Left renal pelvis (tissue), 4 donors: ENCODE data around the gene IRF5. TPM values are rescaled to one million over a fixed set of nuclear protein-coding genes. Genes with fewer than 3 reads are reported as not detected.

Experiments
- DNase-seq, 4 donors: peaks; one replicate each; pipeline ENCODE4 v3.0.0-alpha.2; 2013; ENCODE audit warnings: low read depth in 4 of 4, low spot score in 3 of 4
- polyA plus RNA-seq, 4 donors: library from polyadenylated mRNA; unstranded; fragments of 120-200 nt; gene quantifications; one replicate each; pipeline ENCODE4 v1.2.1, GENCODE V29; 2013; ENCODE audit not compliant: insufficient read length in 4 of 4

IRF5 gene
- 10 to 100 TPM in 2 of 4 donors, 1 to 10 TPM in 2; 2.8 to 16.1 (median 10.4) TPM for polyA plus RNA-seq

DNA sequence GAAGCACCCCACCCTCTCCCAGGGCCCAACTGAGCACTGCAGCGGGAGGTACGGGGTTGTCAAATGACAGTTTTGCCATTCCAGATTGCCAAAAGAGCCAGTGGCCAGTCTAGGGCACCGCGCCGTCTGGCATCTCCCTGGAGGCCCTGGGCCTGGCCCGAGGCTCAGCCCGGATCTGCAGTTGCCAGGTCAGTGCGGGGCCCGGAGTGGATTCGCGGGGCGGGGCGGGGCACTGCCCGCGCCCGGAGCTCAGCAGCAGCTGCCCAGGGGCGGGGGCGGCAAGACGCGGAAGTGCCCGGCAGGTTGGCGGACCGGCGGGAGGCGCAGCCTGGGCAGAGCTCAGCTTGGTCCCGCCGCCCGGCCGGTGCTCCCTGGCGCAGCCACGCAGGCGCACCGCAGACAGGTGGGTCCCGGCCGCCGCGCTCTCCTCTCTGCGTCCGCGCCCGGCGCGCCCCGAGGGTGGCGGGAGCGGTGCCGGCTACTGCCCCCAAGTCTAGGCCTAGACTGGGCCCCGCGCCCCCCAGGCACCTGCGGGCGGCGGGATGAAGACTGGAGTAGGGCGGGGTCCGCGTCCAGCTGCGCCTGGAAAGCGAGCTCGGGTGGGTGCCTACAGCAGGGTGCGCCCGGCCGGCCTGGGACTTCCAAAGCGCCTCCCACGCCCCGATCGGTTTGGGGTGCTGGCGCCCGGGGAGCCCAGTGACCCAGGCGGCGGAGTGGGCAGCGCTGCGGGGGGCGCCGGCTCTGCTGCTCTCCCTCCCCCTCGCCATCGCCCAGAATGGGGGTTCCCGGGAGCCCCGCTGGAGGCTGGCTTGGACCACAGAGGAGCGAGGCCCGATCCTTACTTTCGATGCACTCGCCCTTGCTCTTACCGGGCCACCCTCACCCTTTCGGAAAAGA is at the start of gene IRF5:
Gene IRF5 (plus strand): TSS at position 281 of the 897 bp plus-strand sequence. CDS start 4,155 bp downstream, outside the sequence.
- DNase-seq, result no peak

- DNase-seq, result no peak
These were observed 49.5 kb upstream of the IRF5 start for GRCh38 chr7:128888039-128888755.

DNA sequence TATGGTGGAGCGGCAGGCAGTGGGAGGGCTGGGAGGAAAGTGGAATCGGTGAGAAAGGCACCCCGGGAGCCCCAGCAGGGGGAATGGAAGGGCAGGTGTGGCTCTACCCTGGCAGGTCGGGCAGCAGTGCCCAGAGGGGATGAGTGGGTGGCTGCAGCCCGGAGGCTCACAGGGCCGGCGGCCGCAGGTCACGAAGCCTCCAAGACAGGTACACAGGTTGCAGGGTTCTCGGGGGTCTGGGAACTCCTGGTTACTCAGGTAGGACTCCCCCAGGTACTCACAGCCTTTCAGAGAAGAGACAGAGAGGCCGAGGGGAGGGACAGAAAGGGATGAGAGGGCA is 49.0 kb upstream of the IRF5 start:
- no peak for DNase-seq

GRCh38 chr7:128889121-128889520 is 48.6 kb upstream of the IRF5 start:
- DNase-seq, result no peak

DNA sequence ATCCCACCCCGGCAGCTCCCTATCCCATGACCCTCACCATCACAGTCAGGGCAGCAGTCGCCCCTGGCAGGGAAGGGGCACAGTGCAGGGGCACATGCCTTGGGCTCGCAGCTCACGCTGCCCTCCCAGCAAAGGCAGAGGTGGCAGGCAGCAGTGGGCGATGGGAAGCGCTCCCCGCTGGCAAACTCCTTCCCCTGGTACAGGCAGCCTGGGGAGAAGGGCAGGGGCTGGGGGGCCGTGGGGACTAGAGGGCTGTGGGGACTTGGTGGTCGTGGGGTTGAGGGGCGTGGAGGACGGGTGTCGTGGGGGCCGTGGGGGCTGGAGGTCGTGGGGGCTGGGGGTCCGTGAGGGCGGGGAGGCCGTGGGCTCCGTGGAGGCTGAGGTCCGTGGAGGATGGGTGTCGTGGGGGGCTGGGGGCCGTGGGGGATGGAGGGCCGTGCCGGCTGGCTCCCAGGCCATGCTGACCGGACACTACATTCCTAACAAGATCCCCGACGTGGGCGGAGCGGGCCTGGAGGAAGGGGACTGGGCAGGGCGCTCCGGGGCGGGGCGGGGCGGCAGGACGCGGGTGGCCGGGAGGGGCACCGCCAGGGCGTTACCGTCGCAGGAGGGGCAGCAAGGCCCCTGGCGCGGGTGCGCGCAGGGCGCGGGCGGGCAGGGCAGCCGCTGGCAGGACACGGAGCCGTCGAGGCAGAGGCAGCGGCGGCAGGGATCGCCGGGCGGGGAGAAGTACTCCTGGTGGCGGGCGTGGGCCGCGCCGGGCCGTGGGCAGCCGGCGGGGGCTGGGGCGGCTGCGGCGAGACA is 47.2 kb upstream of the IRF5 start:
- DNase-seq, result no peak

- DNase-seq, result no peak
These were observed 46.4 kb upstream of the IRF5 start for GRCh38 chr7:128891110-128891941.

DNA sequence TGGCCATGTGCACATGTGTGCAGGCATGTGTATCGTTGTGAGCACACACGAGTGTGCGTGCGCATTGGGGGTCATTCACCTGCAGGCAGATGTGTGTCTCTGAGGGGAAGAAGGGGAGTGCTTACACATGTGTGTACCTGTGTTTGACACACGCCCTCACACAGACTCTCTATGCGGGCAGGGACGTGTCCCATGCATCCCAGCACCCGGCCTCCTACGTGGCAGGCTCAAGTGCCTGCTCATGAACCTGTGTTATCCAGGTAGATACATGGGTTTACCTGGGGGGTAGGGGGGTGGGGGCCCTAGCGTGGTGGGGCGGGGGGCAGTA is 45.8 kb upstream of the IRF5 start:
- no peak for DNase-seq

GRCh38 chr7:128892521-128893250 is 45.0 kb upstream of the IRF5 start:
- DNase-seq, result no peak

GRCh38 chr7:128893251-128894100 is 44.3 kb upstream of the IRF5 start:
- DNase-seq, result no peak

DNA sequence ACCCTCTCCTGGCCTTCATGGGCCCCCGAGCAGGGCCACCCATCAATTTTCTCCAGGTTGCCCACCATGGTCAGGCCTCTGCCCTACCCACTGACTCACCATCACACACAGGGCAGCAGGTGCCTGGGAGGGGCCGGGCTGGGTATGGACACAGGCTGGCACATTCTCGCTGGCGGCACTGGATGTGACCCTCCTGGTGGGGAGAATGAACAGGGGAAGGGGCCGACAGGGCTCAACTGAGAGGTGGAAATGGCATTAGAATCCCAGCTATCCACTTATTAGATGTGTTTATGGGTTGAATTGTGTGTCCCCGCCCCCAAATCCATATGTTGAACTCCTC is 43.7 kb upstream of the IRF5 start:
- DNase-seq, result no peak

DNA sequence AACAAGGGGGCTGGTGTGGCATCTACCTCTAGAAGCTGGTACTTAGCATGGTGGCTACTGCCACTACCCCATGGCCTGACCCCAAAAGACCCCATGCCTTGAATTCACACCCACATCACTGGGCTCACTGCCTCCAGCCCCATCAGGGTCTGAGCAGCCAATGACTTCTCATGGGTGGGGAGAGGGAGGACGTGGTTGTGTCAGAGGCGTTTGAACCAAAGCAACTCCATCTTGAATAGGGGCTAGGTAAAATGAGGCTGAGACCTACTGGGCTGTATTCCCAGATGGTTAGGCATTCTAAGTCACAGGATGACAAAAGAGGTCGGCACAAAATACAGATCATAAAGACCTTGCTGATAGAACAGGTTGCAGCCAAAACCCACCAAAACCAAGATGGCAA is 42.4 kb upstream of the IRF5 start:
- no peak for DNase-seq

DNA sequence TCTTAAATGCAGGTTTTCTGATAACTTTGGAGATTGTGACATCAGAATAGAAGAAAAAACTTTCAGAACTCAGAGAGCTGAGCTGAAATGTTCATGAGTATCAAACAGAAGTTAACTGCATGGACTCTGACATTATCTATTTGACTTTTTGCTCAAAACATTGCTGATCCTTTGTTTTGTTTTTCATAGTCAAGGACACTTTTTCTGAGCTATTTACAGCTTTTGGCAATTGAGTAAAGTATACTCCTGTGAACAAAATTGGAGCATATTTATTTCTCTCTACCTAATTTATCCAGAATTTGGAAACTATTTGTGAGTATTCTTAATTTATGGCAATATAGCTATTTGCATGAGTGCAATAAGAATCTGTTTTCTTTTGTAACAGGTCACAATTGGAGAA is 38.3 kb upstream of the IRF5 start:
- DNase-seq, result no peak

DNA sequence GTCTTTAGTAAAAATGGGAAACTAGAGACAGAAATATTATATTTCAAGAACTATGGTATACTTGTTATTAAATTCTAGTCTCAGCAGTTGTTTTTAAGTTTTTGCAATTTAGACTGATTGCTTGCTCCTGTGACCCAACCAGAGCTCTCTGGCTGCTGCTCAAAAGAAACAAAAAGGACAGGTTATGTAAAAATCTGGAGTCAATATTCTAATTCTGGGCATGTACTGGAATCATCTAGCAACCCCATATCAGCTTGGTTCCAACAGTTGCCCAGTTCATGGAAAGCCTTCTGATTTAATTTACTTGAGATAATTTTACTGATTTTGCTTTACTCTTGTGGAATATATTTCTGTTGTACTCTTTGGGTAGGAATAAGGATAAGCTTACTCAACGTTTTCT is 37.5 kb upstream of the IRF5 start:
- DNase-seq, result no peak

GRCh38 chr7:128902761-128903585 is 34.8 kb upstream of the IRF5 start:
- no peak for DNase-seq

GRCh38 chr7:128903621-128904361 is 33.9 kb upstream of the IRF5 start:
- DNase-seq, result no peak

DNA sequence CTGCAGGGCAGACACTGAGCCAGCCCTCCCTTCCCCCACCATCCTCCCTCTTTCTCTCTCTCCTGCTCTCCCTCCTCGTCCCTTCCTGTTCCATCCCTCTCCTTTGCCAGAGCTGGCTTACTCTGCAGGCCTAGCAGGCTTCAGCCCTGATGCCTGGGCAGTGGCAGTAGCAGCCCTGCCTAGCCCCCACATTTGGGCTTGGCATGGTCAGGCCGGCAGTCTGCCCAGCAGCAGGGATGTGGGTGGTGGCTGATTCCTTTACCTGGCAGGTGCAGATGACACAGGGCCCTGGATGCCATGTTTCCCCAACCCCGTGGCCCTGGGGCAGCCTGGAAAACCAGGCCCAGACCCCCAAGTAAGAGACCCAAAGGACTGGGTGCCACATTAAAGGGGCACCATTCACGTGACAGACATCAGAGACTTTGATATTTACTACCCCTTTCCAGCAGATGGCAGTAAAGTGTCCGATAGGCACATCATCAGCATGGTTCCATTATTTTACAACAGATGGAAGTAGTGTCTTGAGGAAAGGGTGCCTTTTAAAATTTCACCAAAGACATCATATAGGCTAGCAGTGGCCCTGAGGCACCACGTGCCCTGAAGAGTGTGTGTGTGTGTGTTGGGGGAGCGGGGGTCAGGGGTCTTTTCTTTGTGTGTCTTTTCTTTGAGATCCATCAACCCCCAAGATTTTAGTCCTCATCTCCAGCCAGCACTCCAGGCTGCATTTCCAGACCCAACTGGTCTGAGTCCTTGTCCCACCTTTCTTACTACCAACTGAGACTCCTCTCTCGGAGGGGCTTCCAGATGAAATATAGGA is 33.1 kb upstream of the IRF5 start:
- no peak for DNase-seq
